Neural crest cell (in vitro differentiated cells): ENCODE data around the gene GMPPB. TPM values are rescaled to one million over a fixed set of nuclear protein-coding genes. Genes with fewer than 3 reads are reported as not detected.
A peak's percentile ranks its signal among the peaks of the same experiment; 100 is the strongest.

Source experiments
- DNase-seq: peaks from one replicate; pipeline ENCODE4 v3.0.0; 2021; ENCODE audit warnings: low read depth, mixed read lengths, low spot score
- H3K27ac Mint-ChIP-seq: one replicate; pipeline ENCODE4 v1.8.0; 2021; ENCODE audit warnings: mild to moderate bottlenecking, mixed read lengths; ENCODE audit not compliant: unreplicated experiment
- H3K27me3 Mint-ChIP-seq: 2 replicates; pipeline ENCODE4 v1.8.0; 2021; ENCODE audit warnings: low read depth, mild to moderate bottlenecking, mixed read lengths
- H3K36me3 Mint-ChIP-seq: 2 replicates; pipeline ENCODE4 v1.8.0; 2021; ENCODE audit warnings: low read depth, mild to moderate bottlenecking, mixed read lengths
- H3K4me1 Mint-ChIP-seq: 2 replicates; pipeline ENCODE4 v1.8.0; 2021; ENCODE audit warnings: mixed read lengths
- H3K4me3 Mint-ChIP-seq: one replicate; pipeline ENCODE4 v1.8.0; 2021; ENCODE audit warnings: mild to moderate bottlenecking, mixed read lengths
- H3K9me3 Mint-ChIP-seq: 2 replicates; pipeline ENCODE4 v1.8.0; 2021; ENCODE audit warnings: mixed read lengths
- total RNA-seq: library from RNA; stranded (reverse); gene quantifications from 2 replicates; pipeline ENCODE4 v1.2.1, GENCODE V29; 2021
- TF ChIP-seq, protein P1 (sequence below): fragments of 200-600 bp; sonication (generic); conservative IDR thresholded peaks from 2 replicates; pipeline ENCODE4 v1.5.0; 2021; ENCODE audit warnings: antibody characterized with exemption, mild to moderate bottlenecking

GMPPB gene
- total RNA-seq, 1 donor from 2014 or later: 46.1 TPM

GRCh38 chr3:49705390-49705960 lies 18.3 kb downstream of the GMPPB start:
- Mint-ChIP-seq H3K9me3 (no peaks in the 10 kb centered on the region), H3K27ac (no peak overlapping the region), H3K36me3 (no peaks in the 10 kb centered on the region), H3K4me1 (no peaks in the 10 kb centered on the region), H3K4me3 (no peak overlapping the region), H3K27me3 (no peaks in the 10 kb centered on the region)
- TF ChIP-seq, protein P1, sequence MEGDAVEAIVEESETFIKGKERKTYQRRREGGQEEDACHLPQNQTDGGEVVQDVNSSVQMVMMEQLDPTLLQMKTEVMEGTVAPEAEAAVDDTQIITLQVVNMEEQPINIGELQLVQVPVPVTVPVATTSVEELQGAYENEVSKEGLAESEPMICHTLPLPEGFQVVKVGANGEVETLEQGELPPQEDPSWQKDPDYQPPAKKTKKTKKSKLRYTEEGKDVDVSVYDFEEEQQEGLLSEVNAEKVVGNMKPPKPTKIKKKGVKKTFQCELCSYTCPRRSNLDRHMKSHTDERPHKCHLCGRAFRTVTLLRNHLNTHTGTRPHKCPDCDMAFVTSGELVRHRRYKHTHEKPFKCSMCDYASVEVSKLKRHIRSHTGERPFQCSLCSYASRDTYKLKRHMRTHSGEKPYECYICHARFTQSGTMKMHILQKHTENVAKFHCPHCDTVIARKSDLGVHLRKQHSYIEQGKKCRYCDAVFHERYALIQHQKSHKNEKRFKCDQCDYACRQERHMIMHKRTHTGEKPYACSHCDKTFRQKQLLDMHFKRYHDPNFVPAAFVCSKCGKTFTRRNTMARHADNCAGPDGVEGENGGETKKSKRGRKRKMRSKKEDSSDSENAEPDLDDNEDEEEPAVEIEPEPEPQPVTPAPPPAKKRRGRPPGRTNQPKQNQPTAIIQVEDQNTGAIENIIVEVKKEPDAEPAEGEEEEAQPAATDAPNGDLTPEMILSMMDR: no peak
- no peak for DNase-seq

- TF ChIP-seq, protein P1: no peak
- H3K36me3 Mint-ChIP-seq: no peaks in the 10 kb centered on the region
- H3K4me1 Mint-ChIP-seq: no peaks in the 10 kb centered on the region
- no peak overlapping the region for H3K4me3 Mint-ChIP-seq
- no peaks in the 10 kb centered on the region for H3K9me3 Mint-ChIP-seq
- no peak overlapping the region for H3K27ac Mint-ChIP-seq
- no peaks in the 10 kb centered on the region for H3K27me3 Mint-ChIP-seq
- no peak for DNase-seq
These were observed 19.1 kb downstream of the GMPPB start for GRCh38 chr3:49704629-49705028.

GRCh38 chr3:49703956-49704355 lies 19.8 kb downstream of the GMPPB start:
- TF ChIP-seq, protein P1: no peak
- no peak for DNase-seq
- Mint-ChIP-seq H3K36me3 (no peaks in the 10 kb centered on the region), H3K27ac (peak overlapping the region; percentile 27), H3K27me3 (no peaks in the 10 kb centered on the region), H3K4me3 (no peak overlapping the region), H3K9me3 (no peaks in the 10 kb centered on the region), H3K4me1 (no peaks in the 10 kb centered on the region)

- DNase-seq: peak; percentile 61
- peak overlapping the region; percentile 61 for H3K4me3 Mint-ChIP-seq
- H3K36me3 Mint-ChIP-seq: no peaks in the 10 kb centered on the region
- H3K4me1 Mint-ChIP-seq: no peaks in the 10 kb centered on the region
- no peaks in the 10 kb centered on the region for H3K9me3 Mint-ChIP-seq
- no peaks in the 10 kb centered on the region for H3K27me3 Mint-ChIP-seq
- no peak overlapping the region for H3K27ac Mint-ChIP-seq
- TF ChIP-seq, protein P1: peak; percentile 87
These were observed 20.3 kb downstream of the GMPPB start for GRCh38 chr3:49703443-49703927.

- DNase-seq: no peak
- no peaks in the 10 kb centered on the region for H3K4me1 Mint-ChIP-seq
- no peak overlapping the region for H3K27ac Mint-ChIP-seq
- TF ChIP-seq, protein P1: no peak
- no peaks in the 10 kb centered on the region for H3K9me3 Mint-ChIP-seq
- H3K27me3 Mint-ChIP-seq: no peaks in the 10 kb centered on the region
- no peak overlapping the region for H3K4me3 Mint-ChIP-seq
- no peaks in the 10 kb centered on the region for H3K36me3 Mint-ChIP-seq
These were observed 21.1 kb downstream of the GMPPB start for GRCh38 chr3:49702672-49703071.
